IPS-11a (cell line): ENCODE measurements around the gene KLF4.

Source experiments
- H3K4me3 ChIP-seq: one replicate; pipeline ENCODE4 v1.5.1; 2013; ENCODE audit warnings: low read depth, low read length, control low read depth

Gene KLF4

GRCh38 chr9:107488375-107489143, 1.0 kb downstream of the KLF4 start:
- H3K4me3 ChIP-seq: peak overlapping the region; percentile 47

GRCh38 chr9:107487521-107488374, 1.8 kb downstream of the KLF4 start:
- peak overlapping the region; percentile 47 for H3K4me3 ChIP-seq

GRCh38 chr9:107486674-107487520, 2.7 kb downstream of the KLF4 start:
- H3K4me3 ChIP-seq: peak overlapping the region; percentile 47

- no peak overlapping the region for H3K4me3 ChIP-seq
These were observed 4.0 kb downstream of the KLF4 start for GRCh38 chr9:107485458-107486043.

- H3K4me3 ChIP-seq: no peak overlapping the region
These were observed 5.3 kb downstream of the KLF4 start for GRCh38 chr9:107484117-107484723.

GRCh38 chr9:107483666-107484065, 5.9 kb downstream of the KLF4 start:
- H3K4me3 ChIP-seq: no peak overlapping the region

- no peak overlapping the region for H3K4me3 ChIP-seq
These were observed 8.5 kb downstream of the KLF4 start for GRCh38 chr9:107481035-107481434.

GRCh38 chr9:107480386-107480789, 9.2 kb downstream of the KLF4 start:
- H3K4me3 ChIP-seq: no peak overlapping the region

GRCh38 chr9:107478805-107479204, 10.8 kb downstream of the KLF4 start:
- no peak overlapping the region for H3K4me3 ChIP-seq

GRCh38 chr9:107474124-107474523, 15.4 kb downstream of the KLF4 start:
- H3K4me3 ChIP-seq: no peak overlapping the region

- H3K4me3 ChIP-seq: no peak overlapping the region
These were observed 16.8 kb downstream of the KLF4 start for GRCh38 chr9:107472581-107473340.

GRCh38 chr9:107471552-107471951, 18.0 kb downstream of the KLF4 start:
- no peak overlapping the region for H3K4me3 ChIP-seq

- H3K4me3 ChIP-seq: no peak overlapping the region
These were observed 22.2 kb downstream of the KLF4 start for GRCh38 chr9:107467416-107467815.

- H3K4me3 ChIP-seq: no peak overlapping the region
These were observed 22.7 kb downstream of the KLF4 start for GRCh38 chr9:107466826-107467225.

GRCh38 chr9:107465467-107466451, 23.8 kb downstream of the KLF4 start:
- peak overlapping the region; percentile 53 for H3K4me3 ChIP-seq

- H3K4me3 ChIP-seq: no peak overlapping the region
These were observed 25.1 kb downstream of the KLF4 start for GRCh38 chr9:107464516-107464915.

- no peak overlapping the region for H3K4me3 ChIP-seq
These were observed 26.9 kb downstream of the KLF4 start for GRCh38 chr9:107462691-107463090.
